ENCODE measurements around the gene OR5M3.

The OR5M3 gene

GRCh38 chr11:56473252-56473651 lies at the start of gene OR5M3:
Gene OR5M3 (minus strand): TSS chr11:56473352. CDS start chr11:56470497, 2,855 bp downstream.
- TF ChIP-seq CTCF (IDR thresholded peaks at IDR 0.05; ENCODE audit: extremely low read depth, insufficient read depth, missing control alignments) = no peak
- in situ Hi-C loops (cut with MboI; ENCODE audit: low pct_unique_long_range_greater_than_20kb, low sequenced_read_pairs, unreplicated experiment) = no loop called here
- DNase-seq (ENCODE audit: low spot score) = no peak

GRCh38 chr11:56522008-56522407 lies 48.9 kb upstream of the OR5M3 start:
- no peak for DNase-seq (ENCODE audit: low spot score)
- in situ Hi-C loops (cut with MboI; ENCODE audit: low pct_unique_long_range_greater_than_20kb, low sequenced_read_pairs, unreplicated experiment) = no loop called here
- TF ChIP-seq CTCF (IDR thresholded peaks at IDR 0.05; ENCODE audit: extremely low read depth, insufficient read depth, missing control alignments) = peak; percentile 12

- in situ Hi-C loops (cut with MboI; ENCODE audit: low pct_unique_long_range_greater_than_20kb, low sequenced_read_pairs, unreplicated experiment) = no loop called here
- no peak for DNase-seq (ENCODE audit: low spot score)
- TF ChIP-seq CTCF (IDR thresholded peaks at IDR 0.05; ENCODE audit: extremely low read depth, insufficient read depth, missing control alignments) = no peak
These were observed 40.1 kb upstream of the OR5M3 start for GRCh38 chr11:56513280-56513679.

GRCh38 chr11:56509439-56509838 lies 36.3 kb upstream of the OR5M3 start:
- TF ChIP-seq CTCF (IDR thresholded peaks at IDR 0.05; ENCODE audit: extremely low read depth, insufficient read depth, missing control alignments) = no peak
- DNase-seq (ENCODE audit: low spot score) = no peak
- in situ Hi-C loops (cut with MboI; ENCODE audit: low pct_unique_long_range_greater_than_20kb, low sequenced_read_pairs, unreplicated experiment) = no loop called here

GRCh38 chr11:56497010-56497409 lies 23.9 kb upstream of the OR5M3 start:
- DNase-seq (ENCODE audit: low spot score) = no peak
- in situ Hi-C loops (cut with MboI; ENCODE audit: low pct_unique_long_range_greater_than_20kb, low sequenced_read_pairs, unreplicated experiment) = no loop called here
- TF ChIP-seq CTCF (IDR thresholded peaks at IDR 0.05; ENCODE audit: extremely low read depth, insufficient read depth, missing control alignments) = no peak

GRCh38 chr11:56495117-56495516 lies 22.0 kb upstream of the OR5M3 start:
- TF ChIP-seq CTCF (IDR thresholded peaks at IDR 0.05; ENCODE audit: extremely low read depth, insufficient read depth, missing control alignments) = no peak
- DNase-seq (ENCODE audit: low spot score) = no peak
- in situ Hi-C loops (cut with MboI; ENCODE audit: low pct_unique_long_range_greater_than_20kb, low sequenced_read_pairs, unreplicated experiment) = no loop called here

- in situ Hi-C loops (cut with MboI; ENCODE audit: low pct_unique_long_range_greater_than_20kb, low sequenced_read_pairs, unreplicated experiment) = no loop called here
- TF ChIP-seq CTCF (IDR thresholded peaks at IDR 0.05; ENCODE audit: extremely low read depth, insufficient read depth, missing control alignments) = no peak
These were observed 18.1 kb upstream of the OR5M3 start, which contains the start of gene OR5M8 for GRCh38 chr11:56491270-56491669. Gene OR5M8 (minus strand): TSS chr11:56491370. CDS start chr11:56491370, 0 bp downstream.

More at GRCh38 chr11:56491270-56491669, 18.1 kb upstream of the OR5M3 start, which contains the start of gene OR5M8:
- DNase-seq (ENCODE audit: low spot score) = no peak
